K562 (cell line): Measurements from ENCODE around the gene PRAME. TPM values are rescaled to one million over a fixed set of nuclear protein-coding genes. Genes with fewer than 3 reads are reported as not detected.

Experiments
- AFF4 ChIP-seq: sonication (generic); formaldehyde crosslinking; IDR thresholded peaks from 2 replicates; pipeline ENCODE4 v1.8.0; 2023; ENCODE audit warnings: mild to moderate bottlenecking, missing genetic modification reagents
- ATF7 ChIP-seq: fragments of 450-650 bp; IDR thresholded peaks from 2 replicates; pipeline ENCODE4 v1.7.1; 2014; ENCODE audit warnings: mild to moderate bottlenecking, moderate library complexity
- FOXA3 ChIP-seq, 2 experiments: fragments of 450-650 bp in 1 of 2; sonication (generic) in 1 of 2; formaldehyde crosslinking; IDR thresholded peaks in 1 of 2; conservative IDR thresholded peaks in 1 of 2; 2 replicates each; pipeline versions ENCODE4 v1.4.0 to v1.8.0; 2020 to 2022; ENCODE audit warnings: mild to moderate bottlenecking in 2 of 2, missing genetic modification reagents in 1 of 2
- NBN ChIP-seq: fragments of 450-650 bp; IDR thresholded peaks from 2 replicates; pipeline ENCODE4 v1.6.1; 2016; ENCODE audit warnings: low read depth, mild to moderate bottlenecking
- RAD51 ChIP-seq: fragments of 450-650 bp; IDR thresholded peaks from 2 replicates; pipeline ENCODE4 v1.7.1; 2016; ENCODE audit warnings: low read depth, mild to moderate bottlenecking, borderline replicate concordance
- RERE ChIP-seq: sonication (generic); formaldehyde crosslinking; IDR thresholded peaks from 2 replicates; pipeline ENCODE4 v1.8.0; 2023; ENCODE audit warnings: missing genetic modification reagents, mild to moderate bottlenecking, borderline replicate concordance
- TEAD1 ChIP-seq, 2 experiments: fragments of 450-650 bp in 1 of 2; sonication (generic) in 1 of 2; formaldehyde crosslinking; IDR thresholded peaks; 2 replicates each; pipeline versions ENCODE4 v1.4.0 to v1.8.0; 2020 to 2022; ENCODE audit warnings: mild to moderate bottlenecking in 2 of 2, missing genetic modification reagents in 1 of 2
- ZNF830 ChIP-seq: fragments of 250-450 bp; sonication (Bioruptor Pico); IDR thresholded peaks from 2 replicates; pipeline ENCODE4 v1.5.0; 2021; ENCODE audit warnings: mild to moderate bottlenecking
- polyA plus RNA-seq, 8 experiments: library from polyadenylated mRNA; depleted of rRNA in 4 of 8; stranded (reverse) in 5 of 8; unstranded in 3 of 8; fragments of >200 nt; fragmentation: Nextera tagmentation in 2 of 8; fragmentation: Illumina TruSeq in 1 of 8; extraction: Ambion mirVana in 2 of 8; extraction: Trizol in 1 of 8; gene quantifications; 2 replicates each; pipeline versions ENCODE4 v1.2.1 to v1.2.3, GENCODE V29; 2011 to 2014; ENCODE audit warnings: inconsistent platforms in 1 of 8, missing spikeins in 1 of 8
- total RNA-seq, 7 experiments: library from RNA; depleted of rRNA in 6 of 7; stranded (reverse); fragments of >200 nt in 6 of 7; fragmentation: Illumina TruSeq in 2 of 7; extraction: Trizol in 2 of 7; gene quantifications; 2 replicates each; pipeline versions ENCODE4 v1.2.1 to v1.2.3, GENCODE V29; 2011 to 2021; ENCODE audit warnings: low replicate concordance in 1 of 7
- TF ChIP-seq, protein P1 (sequence below): sonication (generic); formaldehyde crosslinking; IDR thresholded peaks from 2 replicates; pipeline ENCODE4 v1.8.1; 2023; ENCODE audit warnings: mild to moderate bottlenecking, missing genetic modification reagents
- TF ChIP-seq, protein P2 (sequence below), 2 experiments: fragments of 450-650 bp in 1 of 2; sonication (generic) in 1 of 2; formaldehyde crosslinking; conservative IDR thresholded peaks; 2 replicates each; pipeline versions ENCODE4 v1.4.0 to v1.8.1; 2020 to 2022; ENCODE audit warnings: mild to moderate bottlenecking in 1 of 2, missing genetic modification reagents in 1 of 2
- TF ChIP-seq, protein P3 (sequence below): fragments of 450-650 bp; IDR thresholded peaks from 2 replicates; pipeline ENCODE4 v1.6.1; 2014; ENCODE audit warnings: low read depth, mild to moderate bottlenecking, moderate library complexity, borderline replicate concordance

Gene PRAME
- total and polyA plus RNA-seq, 9 of the 15 experiments (the other 6 are each of a cell fraction or from before 2014, with no cell fraction given) = 662 to 2,141 (median 1,142) TPM

DNA sequence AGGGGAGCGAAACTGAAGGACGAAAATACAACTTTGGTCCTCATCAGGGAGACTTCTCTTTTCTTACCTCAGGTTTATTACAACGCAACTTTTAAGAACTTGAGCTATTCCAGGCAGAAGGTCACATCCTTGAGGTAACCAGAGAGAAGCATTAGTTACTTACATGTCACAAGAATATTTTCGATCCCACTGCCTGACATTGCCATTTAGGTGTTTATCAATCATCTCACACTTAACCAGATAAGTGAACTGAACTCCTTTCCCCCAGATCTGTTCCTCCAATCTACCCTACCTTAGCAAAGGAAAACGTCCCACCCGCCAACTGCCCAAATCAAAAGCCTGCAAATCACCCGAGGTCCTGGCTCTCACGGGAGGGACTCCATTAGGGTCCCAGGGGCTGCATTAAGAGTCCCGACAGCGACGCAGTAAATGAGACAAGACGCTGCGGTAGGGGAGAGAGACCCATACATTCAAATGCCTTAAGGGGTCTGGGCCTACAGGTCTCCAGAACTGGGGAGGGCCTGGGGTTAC is 51.3 kb downstream of the PRAME start (continued):
- TF ChIP-seq RERE (CRISPR knock-in tag) (peak; percentile 97), TEAD1 (CRISPR knock-in tag; IDR thresholded peaks at IDR 0.05) (peak in 1 of 2 experiments; percentile 1; a peak in 1 of 4 replicates), ZNF830 (CRISPR knock-in tag) (no peak), ATF7 (no peak), RAD51 (no peak), FOXA3 (CRISPR knock-in tag; conservative IDR thresholded peaks at IDR 0.05 in 1 of 2, IDR thresholded peaks at IDR 0.05 in 1 of 2) (peak in 1 of 2 experiments; percentile 35; a peak in 1 of 4 replicates), AFF4 (peak; percentile 16; the same call in 1 of the 2 replicates), NBN (no peak)
- TF ChIP-seq, protein P1, sequence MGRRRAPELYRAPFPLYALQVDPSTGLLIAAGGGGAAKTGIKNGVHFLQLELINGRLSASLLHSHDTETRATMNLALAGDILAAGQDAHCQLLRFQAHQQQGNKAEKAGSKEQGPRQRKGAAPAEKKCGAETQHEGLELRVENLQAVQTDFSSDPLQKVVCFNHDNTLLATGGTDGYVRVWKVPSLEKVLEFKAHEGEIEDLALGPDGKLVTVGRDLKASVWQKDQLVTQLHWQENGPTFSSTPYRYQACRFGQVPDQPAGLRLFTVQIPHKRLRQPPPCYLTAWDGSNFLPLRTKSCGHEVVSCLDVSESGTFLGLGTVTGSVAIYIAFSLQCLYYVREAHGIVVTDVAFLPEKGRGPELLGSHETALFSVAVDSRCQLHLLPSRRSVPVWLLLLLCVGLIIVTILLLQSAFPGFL (CRISPR knock-in tag) = 0 out of 2 replicates have a peak, but pooled peaks have one; percentile 22
- TF ChIP-seq, protein P2, sequence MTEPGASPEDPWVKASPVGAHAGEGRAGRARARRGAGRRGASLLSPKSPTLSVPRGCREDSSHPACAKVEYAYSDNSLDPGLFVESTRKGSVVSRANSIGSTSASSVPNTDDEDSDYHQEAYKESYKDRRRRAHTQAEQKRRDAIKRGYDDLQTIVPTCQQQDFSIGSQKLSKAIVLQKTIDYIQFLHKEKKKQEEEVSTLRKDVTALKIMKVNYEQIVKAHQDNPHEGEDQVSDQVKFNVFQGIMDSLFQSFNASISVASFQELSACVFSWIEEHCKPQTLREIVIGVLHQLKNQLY (CRISPR knock-in tag; conservative IDR thresholded peaks at IDR 0.05) = 0 out of 4 replicates have a peak, but pooled peaks of 1 of the 2 experiments have one; percentile 1
- TF ChIP-seq, protein P3, sequence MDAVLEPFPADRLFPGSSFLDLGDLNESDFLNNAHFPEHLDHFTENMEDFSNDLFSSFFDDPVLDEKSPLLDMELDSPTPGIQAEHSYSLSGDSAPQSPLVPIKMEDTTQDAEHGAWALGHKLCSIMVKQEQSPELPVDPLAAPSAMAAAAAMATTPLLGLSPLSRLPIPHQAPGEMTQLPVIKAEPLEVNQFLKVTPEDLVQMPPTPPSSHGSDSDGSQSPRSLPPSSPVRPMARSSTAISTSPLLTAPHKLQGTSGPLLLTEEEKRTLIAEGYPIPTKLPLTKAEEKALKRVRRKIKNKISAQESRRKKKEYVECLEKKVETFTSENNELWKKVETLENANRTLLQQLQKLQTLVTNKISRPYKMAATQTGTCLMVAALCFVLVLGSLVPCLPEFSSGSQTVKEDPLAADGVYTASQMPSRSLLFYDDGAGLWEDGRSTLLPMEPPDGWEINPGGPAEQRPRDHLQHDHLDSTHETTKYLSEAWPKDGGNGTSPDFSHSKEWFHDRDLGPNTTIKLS = no peak
